K562 (cell line): ENCODE measurements around the gene CCNB1. TPM values are rescaled to one million over a fixed set of nuclear protein-coding genes. Genes with fewer than 3 reads are reported as not detected.

Experiments used
- ARID1B ChIP-seq: fragments of 450-650 bp; IDR thresholded peaks from 2 replicates; pipeline ENCODE4 v1.6.1; 2016; ENCODE audit warnings: antibody characterized with exemption, mild to moderate bottlenecking, inconsistent platforms
- CBFA2T2 ChIP-seq: fragments of 450-650 bp; conservative IDR thresholded peaks from 2 replicates; pipeline ENCODE4 v1.6.1; 2017; ENCODE audit warnings: mild to moderate bottlenecking
- CBFB ChIP-seq: sonication (generic); formaldehyde crosslinking; IDR thresholded peaks from 2 replicates; pipeline ENCODE4 v1.4.0; 2020; ENCODE audit warnings: mild to moderate bottlenecking, missing genetic modification reagents
- CHD1 ChIP-seq: fragments of 200-600 bp; sonication (generic); IDR thresholded peaks from one replicate; pipeline ENCODE4 v1.6.1; 2012; ENCODE audit warnings: mild to moderate bottlenecking, moderate library complexity, low read length, inconsistent platforms
- CREB5 ChIP-seq: fragments of 250-450 bp; sonication (Bioruptor Pico); IDR thresholded peaks from 2 replicates; pipeline ENCODE4 v1.5.0; 2020; ENCODE audit warnings: mild to moderate bottlenecking
- ESRRA ChIP-seq: fragments of 450-650 bp; IDR thresholded peaks from 2 replicates; pipeline ENCODE4 v1.6.1; 2014; ENCODE audit warnings: low read depth, mild to moderate bottlenecking, moderate library complexity, borderline replicate concordance
- FOXO4 ChIP-seq: fragments of 450-650 bp; formaldehyde crosslinking; IDR thresholded peaks from 2 replicates; pipeline ENCODE4 v1.4.0; 2020; ENCODE audit warnings: mild to moderate bottlenecking, moderate library complexity
- HIVEP1 ChIP-seq: fragments of 250-450 bp; sonication (Bioruptor Pico); IDR thresholded peaks from 2 replicates; pipeline ENCODE4 v1.4.0; 2020; ENCODE audit warnings: mild to moderate bottlenecking
- MCM5 ChIP-seq: fragments of 450-650 bp; IDR thresholded peaks from 2 replicates; pipeline ENCODE4 v1.6.1; 2016; ENCODE audit warnings: low read depth
- MEF2D ChIP-seq: conservative IDR thresholded peaks from 2 replicates; pipeline ENCODE4 v1.6.1; 2016; ENCODE audit warnings: low read depth, missing genetic modification characterization, missing compliant biosample characterization
- NR2C2 ChIP-seq, 2 experiments: fragments of 200-800 bp in 1 of 2; sonication (Bioruptor generic) in 1 of 2; sonication (generic) in 1 of 2; formaldehyde crosslinking in 1 of 2; IDR thresholded peaks; 2 replicates each; pipeline versions ENCODE4 v1.6.1 to v1.8.0; 2016 to 2022; ENCODE audit warnings: mild to moderate bottlenecking in 1 of 2, missing compliant biosample characterization in 1 of 2, missing genetic modification characterization in 1 of 2, missing genetic modification reagents in 1 of 2
- PHB2 ChIP-seq: fragments of 450-650 bp; IDR thresholded peaks from 2 replicates; pipeline ENCODE4 v1.6.1; 2017; ENCODE audit warnings: low read depth
- RBM14 ChIP-seq: fragments of 200-400 bp; formaldehyde crosslinking; IDR thresholded peaks from 2 replicates; pipeline ENCODE4 v1.6.1; 2018; ENCODE audit warnings: low read depth, mild to moderate bottlenecking, low read length, moderate library complexity, borderline replicate concordance; ENCODE audit not compliant: insufficient read depth
- RBM22 ChIP-seq: fragments of 200-400 bp; formaldehyde crosslinking; IDR thresholded peaks from 2 replicates; pipeline ENCODE4 v1.6.1; 2018; ENCODE audit warnings: low read length, low read depth; ENCODE audit not compliant: poor library complexity, severe bottlenecking
- SIN3A ChIP-seq, 2 experiments: fragments of 150-350 bp in 1 of 2; IDR thresholded peaks; 2 replicates each; pipeline ENCODE4 v1.6.1; 2011 to 2016; ENCODE audit warnings: borderline replicate concordance in 2 of 2, low read depth in 2 of 2, low read length in 2 of 2, mild to moderate bottlenecking in 2 of 2, moderate library complexity in 2 of 2; ENCODE audit not compliant: control insufficient read depth in 1 of 2
- TCF3 ChIP-seq: sonication (generic); formaldehyde crosslinking; IDR thresholded peaks from 2 replicates; pipeline ENCODE4 v1.4.0; 2020; ENCODE audit warnings: mild to moderate bottlenecking, missing genetic modification reagents
- TFE3 ChIP-seq: fragments of 450-650 bp; formaldehyde crosslinking; IDR thresholded peaks from 2 replicates; pipeline ENCODE4 v1.4.0; 2020; ENCODE audit warnings: mild to moderate bottlenecking, mixed read lengths
- USF2 ChIP-seq: sonication (generic); formaldehyde crosslinking; IDR thresholded peaks from 2 replicates; pipeline ENCODE4 v1.5.0; 2020; ENCODE audit warnings: missing genetic modification reagents
- ZNF280A ChIP-seq: fragments of 450-650 bp; IDR thresholded peaks from 2 replicates; pipeline ENCODE4 v1.6.1; 2018; ENCODE audit warnings: mild to moderate bottlenecking, low read depth; ENCODE audit not compliant: partially characterized antibody
- ZNF282 ChIP-seq: sonication (generic); formaldehyde crosslinking; IDR thresholded peaks from 2 replicates; pipeline ENCODE4 v1.8.1; 2023; ENCODE audit warnings: missing genetic modification reagents
- polyA plus RNA-seq, 8 experiments: library from polyadenylated mRNA; depleted of rRNA in 4 of 8; stranded (reverse) in 5 of 8; unstranded in 3 of 8; fragments of >200 nt; fragmentation: Nextera tagmentation in 2 of 8; fragmentation: Illumina TruSeq in 1 of 8; extraction: Ambion mirVana in 2 of 8; extraction: Trizol in 1 of 8; gene quantifications; 2 replicates each; pipeline versions ENCODE4 v1.2.1 to v1.2.3, GENCODE V29; 2011 to 2014; ENCODE audit warnings: inconsistent platforms in 1 of 8, missing spikeins in 1 of 8
- total RNA-seq, 7 experiments: library from RNA; depleted of rRNA in 6 of 7; stranded (reverse); fragments of >200 nt in 6 of 7; fragmentation: Illumina TruSeq in 2 of 7; extraction: Trizol in 2 of 7; gene quantifications; 2 replicates each; pipeline versions ENCODE4 v1.2.1 to v1.2.3, GENCODE V29; 2011 to 2021; ENCODE audit warnings: low replicate concordance in 1 of 7

Gene CCNB1
- total and polyA plus RNA-seq, 9 of the 15 experiments (the other 6 are each of a cell fraction or from before 2014, with no cell fraction given): 165 to 679 (median 271) TPM

- TF ChIP-seq USF2 (CRISPR knock-in tag) (peak; percentile 93), MCM5 (no peak), CREB5 (CRISPR knock-in tag) (no peak), PHB2 (no peak), ESRRA (peak; percentile 29; the same call in 1 of the 2 replicates), RBM22 (peak; percentile 70), ARID1B (no peak), ZNF282 (CRISPR knock-in tag) (no peak), CHD1 (no peak), NR2C2 (CRISPR knock-in tag; IDR thresholded peaks at IDR 0.05) (no peak; the same call in 1 of the 2 replicates), NR2C2 (tag; IDR thresholded peaks at IDR 0.05) (peak; percentile 74), TFE3 (peak; percentile 28; the same call in 1 of the 2 replicates), CBFB (CRISPR knock-in tag) (no peak), SIN3A (IDR thresholded peaks at IDR 0.05; ENCODE audit: borderline replicate concordance in 2 of 2, control insufficient read depth in 1 of 2, low read depth in 2 of 2, low read length in 2 of 2) (peak; percentile 90 to 94; a peak in 3 of 4 replicates), CBFA2T2 (peak; percentile 56), FOXO4 (CRISPR knock-in tag) (no peak), ZNF280A (no peak), RBM14 (no peak), TCF3 (CRISPR knock-in tag) (no peak), HIVEP1 (no peak), MEF2D (tag) (no peak)
Measured at GRCh38 chr5:69166686-69167492, at the start of gene CCNB1 (continued).
